HG03103 (cell line): Measurements from ENCODE around the gene PDE6C.

Experiments
- ATAC-seq: cut with Tn5 transposase; IDR thresholded peaks from one replicate; pipeline ENCODE4 v1.9.1; 2021; ENCODE audit warnings: low read depth; ENCODE audit not compliant: unreplicated experiment

The PDE6C gene

GRCh38 chr10:93697207-93697606 is 84.9 kb downstream of the PDE6C start:
- no peak for ATAC-seq

GRCh38 chr10:93701866-93702209 is 89.5 kb downstream of the PDE6C start:
- ATAC-seq = peak; percentile 6

GRCh38 chr10:93702210-93703001 is 90.1 kb downstream of the PDE6C start, which contains the start of gene FRA10AC1:
FRA10AC1 (minus strand) TSS chr10:93702592; CDS start chr10:93700106, 2,486 bp downstream.
- ATAC-seq = peak; percentile 72

- ATAC-seq = no peak
Observed at GRCh38 chr10:93703066-93703465, 90.7 kb downstream of the PDE6C start.

GRCh38 chr10:93703841-93704240 is 91.5 kb downstream of the PDE6C start:
- no peak for ATAC-seq

GRCh38 chr10:93704451-93704850 is 92.1 kb downstream of the PDE6C start:
- no peak for ATAC-seq

- no peak for ATAC-seq
Observed at GRCh38 chr10:93707623-93708022, 95.3 kb downstream of the PDE6C start.

GRCh38 chr10:93710333-93710909 is 98.1 kb downstream of the PDE6C start:
- no peak for ATAC-seq

- no peak for ATAC-seq
Observed at GRCh38 chr10:93711891-93712290, 99.6 kb downstream of the PDE6C start.

GRCh38 chr10:93712593-93712992 is 100.3 kb downstream of the PDE6C start:
- no peak for ATAC-seq

GRCh38 chr10:93715345-93715744 is 103.0 kb downstream of the PDE6C start:
- peak; percentile 74 for ATAC-seq
